Iris pigment epithelial cell (primary cell): ENCODE measurements around the gene RHPN2.

Experiments used
- DNase-seq: peaks from one replicate; pipeline ENCODE4 v3.0.0-alpha.2; 2011; ENCODE audit warnings: low read depth

RHPN2 gene

DNA sequence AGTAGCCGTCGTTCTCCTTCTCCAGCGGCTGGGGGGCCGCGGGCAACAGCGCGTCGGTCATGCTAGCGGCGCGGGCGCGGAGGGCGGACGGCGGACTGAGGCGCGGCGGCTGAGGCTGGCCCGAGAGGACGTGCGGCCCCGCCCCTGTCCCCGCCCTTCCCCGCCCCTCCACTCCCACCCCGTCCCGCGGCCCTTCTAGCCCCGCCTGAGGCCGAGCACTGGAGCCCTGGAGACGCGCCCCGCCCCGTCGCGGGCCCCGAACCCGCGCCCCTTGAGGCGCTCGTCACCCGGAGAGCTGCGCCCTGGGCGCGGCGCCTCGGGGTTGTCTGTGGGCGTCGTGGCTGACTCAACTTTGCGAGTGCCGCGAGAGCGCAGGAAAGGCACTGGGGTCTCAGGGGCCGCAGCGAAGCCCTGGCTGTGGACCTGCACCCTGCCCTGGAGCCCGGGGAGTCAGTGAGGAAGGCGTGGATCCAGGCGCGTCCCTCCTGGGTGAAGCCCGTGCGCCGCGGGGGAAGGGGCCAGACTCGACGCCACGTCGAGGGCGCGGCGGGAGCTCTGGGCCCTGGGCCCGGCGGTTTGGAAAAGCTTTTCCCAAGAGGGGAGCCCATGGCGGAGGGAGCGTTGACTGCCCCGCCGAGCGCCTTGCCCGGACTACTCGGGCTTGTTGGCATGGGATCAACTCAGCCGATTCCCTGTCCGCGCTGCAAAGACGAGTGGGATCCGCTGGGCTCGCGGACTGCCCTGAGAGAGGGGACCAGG is at the start of gene RHPN2:
RHPN2 (minus strand) TSS at position 97 of the 759 bp plus-strand sequence; CDS start at position 61, 36 bp downstream.
- DNase-seq: peak; percentile 63

DNA sequence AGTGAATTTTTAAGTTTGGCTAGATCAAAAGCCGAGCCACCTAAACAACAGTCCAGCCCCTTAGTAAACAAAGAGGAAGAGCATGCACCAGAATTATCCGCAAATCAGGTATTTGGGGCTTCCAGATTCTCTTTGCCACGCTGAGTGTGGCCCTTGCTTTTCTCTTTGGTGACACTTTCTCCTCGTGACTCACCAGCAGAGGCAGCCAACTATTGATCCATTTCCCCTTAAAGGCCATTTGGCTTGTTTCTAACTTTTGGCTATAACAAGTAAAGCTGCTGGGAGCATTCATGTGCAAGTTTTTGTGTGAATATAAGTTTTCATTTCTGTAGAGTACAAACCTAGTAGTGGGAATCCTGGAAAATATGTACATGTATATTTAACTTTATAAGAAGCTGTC is 49.6 kb upstream of the RHPN2 start:
- DNase-seq: no peak

DNA sequence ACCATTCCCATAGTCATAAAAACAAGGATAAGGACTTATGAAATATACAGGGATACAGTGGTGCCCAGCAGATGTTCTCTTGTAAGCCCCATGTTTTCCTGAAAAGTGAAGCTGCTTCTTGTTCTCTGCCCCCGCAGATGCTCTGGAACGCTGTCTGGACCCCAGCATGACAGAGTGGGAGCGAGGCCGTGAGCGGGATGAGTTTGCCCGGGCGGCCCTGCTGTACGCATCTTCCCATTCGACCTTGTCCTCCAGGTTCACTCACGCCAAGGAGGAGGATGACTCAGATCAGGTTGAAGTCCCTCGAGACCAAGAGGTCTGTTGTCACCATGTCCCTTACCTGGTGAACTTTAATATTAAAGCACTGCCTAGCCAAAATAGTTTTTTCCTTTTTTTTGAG is 46.9 kb upstream of the RHPN2 start:
- no peak for DNase-seq

DNA sequence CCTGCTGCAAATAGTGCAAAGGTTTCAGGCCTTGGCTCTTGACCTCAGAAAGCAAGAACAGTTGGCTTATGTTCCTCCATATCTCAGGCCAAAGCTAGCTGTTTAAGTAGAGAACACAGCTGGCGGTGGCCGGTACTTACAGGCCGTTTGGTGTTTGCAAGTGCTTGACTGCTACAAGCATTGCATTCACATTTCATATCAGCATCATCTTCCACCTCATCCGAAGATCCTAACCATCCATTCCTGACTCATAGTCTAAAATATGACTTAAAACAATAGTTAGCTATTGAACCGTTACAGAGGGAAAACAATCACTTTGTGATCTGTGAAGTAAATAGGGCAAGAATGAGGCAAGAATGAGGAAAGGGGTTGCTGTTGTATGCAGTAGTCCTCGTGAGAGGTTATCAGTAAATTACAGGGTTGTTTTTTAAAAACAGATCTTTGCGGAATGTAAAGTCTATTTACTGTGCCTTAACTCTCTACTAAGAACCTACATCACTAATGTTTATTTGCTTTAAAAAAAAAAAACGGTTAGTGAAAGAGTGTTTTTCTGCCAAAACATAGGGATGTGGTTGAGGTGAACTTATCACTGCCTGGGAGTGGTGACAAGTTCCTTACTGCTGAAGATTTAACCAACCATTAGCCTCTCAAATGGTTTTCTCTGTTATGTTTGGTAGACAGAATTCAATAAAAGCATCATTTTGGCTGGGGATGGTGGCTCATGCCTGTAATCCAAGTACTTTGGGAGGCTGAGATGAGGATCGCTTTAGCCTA is 45.6 kb upstream of the RHPN2 start:
- DNase-seq: peak; percentile 61

DNA sequence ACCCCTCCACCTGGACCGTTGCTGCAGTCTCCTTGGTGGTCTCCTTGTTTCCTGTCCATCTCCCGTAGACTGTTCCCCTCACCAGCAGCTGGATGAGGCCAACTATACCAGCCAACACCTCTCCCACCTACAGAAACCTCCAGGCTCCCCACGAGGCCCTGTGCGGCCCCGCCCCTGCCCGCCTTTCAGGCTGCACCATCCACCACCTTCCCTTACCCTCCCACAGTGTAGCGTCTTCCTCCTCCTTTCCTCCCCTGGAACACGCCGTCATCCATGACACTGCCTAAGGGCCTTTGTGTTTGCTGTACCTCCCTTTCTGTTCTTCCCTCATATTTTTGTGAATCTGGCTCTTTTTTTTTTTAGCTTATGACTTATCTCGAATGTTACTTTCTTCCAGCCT is 43.5 kb upstream of the RHPN2 start:
- DNase-seq: no peak

DNA sequence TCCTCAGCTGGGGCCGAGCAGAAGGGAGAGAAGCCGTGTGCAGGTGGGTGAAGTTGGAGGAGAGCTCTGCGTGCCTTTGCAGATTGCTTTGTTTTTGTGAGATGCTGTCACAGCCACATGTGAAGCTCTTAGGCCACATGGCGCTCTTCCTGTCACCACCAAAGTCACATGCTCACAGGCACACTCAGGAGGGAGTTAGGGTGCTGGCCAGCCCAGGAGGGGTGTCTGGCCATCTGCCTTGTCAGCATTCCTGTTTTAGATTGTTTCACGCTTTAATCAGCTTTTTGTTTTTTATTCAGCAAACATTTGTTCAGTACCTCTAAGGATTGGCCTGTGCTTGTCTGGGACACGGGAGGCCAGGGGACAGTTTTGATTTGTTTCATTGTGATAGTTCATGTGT is 38.2 kb upstream of the RHPN2 start:
- DNase-seq: no peak

DNA sequence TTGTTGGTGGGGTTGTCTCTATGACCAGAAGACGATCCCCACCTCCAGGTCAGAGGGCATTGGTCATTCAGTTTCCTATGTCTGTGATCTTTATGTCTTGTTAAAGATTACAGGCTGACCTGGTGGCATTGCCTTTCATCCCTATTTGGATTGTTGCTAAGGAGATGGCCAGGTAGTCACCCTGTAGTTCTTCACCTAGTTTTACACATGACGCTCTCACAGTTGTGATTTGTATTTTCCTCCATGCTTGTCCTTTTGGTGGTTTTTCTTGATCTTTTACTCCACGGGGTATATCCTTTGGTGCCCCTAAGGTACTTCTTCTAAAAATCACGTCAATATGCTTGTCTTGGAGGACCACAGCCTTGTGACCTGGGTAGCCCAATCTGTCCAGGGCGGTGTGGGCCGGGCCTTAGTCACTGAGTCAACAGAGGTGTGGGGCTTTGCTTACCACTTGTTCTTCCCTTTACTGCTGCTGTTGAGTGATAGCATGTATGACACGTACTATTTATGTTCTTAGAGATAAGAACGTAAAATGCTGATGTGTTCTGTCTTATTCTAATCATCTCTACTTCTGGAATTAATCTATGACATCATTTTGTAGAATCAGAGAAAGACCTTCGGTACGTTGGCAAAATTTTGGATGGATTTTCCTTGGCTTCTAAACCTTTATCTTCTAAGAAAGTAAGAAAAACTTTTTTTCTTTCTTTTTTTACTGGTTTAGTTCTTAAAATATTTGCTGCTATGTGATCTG is 36.4 kb upstream of the RHPN2 start:
- DNase-seq: no peak

DNA sequence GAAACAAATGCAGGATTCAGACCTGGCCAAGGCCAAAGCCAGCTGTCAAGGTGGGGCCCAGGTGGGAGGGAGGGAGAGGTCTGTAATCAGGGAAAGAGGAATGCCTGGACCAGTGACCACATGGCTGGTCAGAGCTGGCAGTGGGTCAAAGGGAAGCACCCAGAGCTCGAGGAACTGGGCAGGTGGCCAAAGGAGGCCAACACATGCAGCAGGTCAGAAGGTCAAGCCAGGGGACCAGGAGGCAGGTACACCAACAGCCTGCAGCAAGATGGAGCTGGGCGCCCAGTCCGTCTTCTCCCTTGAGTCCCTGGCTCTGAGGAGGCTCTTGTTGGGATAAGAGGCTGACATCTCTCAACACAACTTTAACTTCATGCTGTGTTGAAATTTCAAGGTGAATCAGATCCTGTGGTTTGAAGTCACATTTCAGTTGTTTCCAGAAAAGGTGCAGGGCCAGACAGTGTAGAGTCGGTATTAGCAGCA is 33.4 kb upstream of the RHPN2 start:
- DNase-seq: peak; percentile 12

DNA sequence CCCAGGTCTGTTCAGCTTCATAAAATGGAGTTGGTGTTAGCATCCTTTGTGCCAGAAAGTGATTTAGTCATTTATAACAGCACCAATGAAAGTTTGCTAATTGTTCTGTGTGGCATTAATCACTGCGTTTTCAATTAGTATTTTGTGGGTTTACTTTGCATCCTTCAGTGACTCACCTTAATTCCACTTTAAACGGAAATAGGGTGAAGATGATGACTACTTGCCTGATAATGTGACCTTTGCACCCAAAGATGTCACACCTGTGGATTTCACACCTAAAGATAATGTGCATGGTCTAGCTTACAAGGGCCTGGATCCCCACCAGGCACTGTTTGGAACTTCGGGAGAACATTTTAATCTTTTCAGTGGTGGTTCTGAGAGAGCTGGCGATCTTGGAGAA is 31.3 kb upstream of the RHPN2 start:
- DNase-seq: no peak

DNA sequence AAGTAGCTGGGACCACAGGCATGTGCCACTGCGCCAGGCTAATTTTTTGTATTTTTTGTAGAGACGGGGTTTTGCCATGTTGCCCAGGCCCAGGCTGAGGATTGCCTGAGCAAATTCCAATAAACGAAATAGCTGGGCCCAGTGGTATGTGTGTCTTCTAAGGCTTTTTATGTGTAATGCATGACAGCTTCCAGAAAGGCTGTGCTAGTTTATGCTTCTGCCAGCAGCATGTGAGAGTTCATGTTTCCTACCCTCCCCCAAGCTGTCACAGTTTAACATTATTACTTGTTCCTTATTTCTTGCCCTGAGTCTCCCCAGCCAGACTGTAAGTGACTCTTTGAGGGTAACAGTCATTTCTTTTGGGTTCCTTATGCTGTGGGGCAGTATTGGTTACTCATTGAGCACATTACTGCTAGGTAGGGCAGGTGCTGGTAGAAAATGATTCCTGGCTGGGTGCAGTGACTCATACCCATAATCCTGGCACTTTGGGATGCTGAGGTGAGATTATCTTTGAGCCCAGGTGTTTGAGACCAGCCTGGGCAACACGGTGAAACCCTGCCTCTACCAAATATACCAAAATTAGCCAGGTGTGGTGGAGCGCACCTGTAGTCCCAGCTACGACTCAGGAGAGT is 29.9 kb upstream of the RHPN2 start:
- DNase-seq: no peak

DNA sequence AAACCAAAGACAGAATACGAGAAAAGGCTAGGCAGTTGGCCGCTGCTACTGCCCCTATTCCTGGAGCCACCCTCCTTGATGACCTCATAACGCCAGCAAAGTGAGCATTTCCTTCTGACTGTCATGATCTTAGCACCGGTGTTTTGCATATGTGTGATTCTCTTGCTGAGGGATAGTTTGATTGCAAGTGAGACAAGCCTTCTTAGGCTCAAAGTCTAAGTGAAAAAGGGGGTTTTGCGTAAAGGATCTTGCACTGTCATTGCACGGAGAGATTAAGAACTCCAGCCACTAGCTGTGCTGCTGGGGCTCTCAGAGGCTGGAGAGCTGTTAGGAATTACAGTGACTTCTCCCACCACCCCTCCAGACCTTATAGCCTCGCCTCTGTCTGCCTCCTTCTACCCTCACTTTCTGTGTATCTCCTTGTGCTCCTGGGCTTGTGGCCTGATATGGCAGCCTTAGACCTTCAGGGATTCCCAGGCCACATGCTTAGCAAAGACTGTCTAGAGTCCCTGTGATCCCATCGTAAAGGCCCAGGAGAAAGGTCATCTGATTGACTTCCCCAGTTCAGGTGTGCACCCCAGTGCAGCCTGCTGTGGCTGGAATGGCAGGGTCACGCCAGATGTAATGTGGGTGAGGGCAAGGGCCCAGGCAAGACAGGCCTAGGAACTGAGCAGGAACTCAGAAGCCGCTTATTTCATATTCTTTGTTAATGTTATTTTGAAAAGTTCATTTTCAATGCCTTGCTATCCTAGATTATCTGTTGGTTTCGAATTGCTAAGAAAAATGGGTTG is 28.9 kb upstream of the RHPN2 start:
- DNase-seq: no peak

DNA sequence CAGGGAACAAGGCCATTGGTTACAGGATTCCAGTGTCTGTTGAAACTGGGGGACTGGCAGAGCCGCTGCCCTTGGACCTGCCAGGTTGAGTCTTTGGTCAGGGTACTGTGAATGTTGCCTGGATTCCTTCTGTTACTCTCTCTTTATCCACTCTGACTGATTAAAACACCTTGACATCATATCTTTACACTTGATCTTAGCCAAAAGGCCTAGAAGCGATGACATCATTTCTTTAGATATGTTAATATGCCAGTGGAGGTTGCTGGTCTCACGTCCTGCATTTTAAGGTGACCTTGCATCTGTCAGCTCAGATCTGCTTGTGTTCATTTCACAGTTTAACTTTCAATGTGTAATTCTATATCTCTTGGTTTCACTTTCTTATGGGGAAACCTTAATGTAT is 25.5 kb upstream of the RHPN2 start:
- no peak for DNase-seq

DNA sequence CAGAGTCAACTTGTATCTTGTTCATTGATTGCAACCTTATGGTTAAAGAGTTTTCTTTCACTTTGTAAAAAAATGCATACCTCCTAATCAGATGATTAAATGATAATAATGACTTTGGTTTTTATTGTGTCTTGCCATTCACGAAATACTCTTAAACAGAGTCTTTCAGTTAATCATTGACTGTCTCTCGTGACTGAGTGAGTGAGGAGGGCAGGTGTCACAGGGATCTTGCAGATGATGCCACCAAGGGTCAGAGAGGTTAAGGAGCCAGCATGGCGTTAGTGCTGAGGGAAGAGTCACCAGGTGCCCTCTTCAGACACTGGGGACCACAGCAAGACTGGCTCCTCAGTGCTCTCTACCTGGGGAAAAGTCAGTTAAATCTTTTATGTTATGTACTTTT is 24.3 kb upstream of the RHPN2 start:
- no peak for DNase-seq

DNA sequence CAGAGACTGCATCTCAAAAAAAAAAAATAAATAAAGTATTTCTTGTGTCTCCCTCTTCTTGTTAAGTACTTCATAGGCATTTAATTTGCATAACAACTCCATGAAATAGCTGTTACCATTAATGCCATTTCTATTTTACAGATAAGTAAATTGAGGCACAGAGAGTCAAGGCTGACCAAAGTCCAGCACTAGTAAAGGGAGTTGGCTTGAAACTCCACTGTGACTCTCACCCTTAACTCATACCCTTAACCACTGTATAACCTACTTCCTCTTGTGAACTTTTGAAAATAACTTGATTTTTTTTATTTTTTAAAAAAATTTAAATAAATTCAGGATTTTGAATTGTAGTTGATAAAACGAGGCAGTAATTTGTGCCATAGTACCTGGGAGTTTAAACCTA is 22.3 kb upstream of the RHPN2 start:
- DNase-seq: no peak

DNA sequence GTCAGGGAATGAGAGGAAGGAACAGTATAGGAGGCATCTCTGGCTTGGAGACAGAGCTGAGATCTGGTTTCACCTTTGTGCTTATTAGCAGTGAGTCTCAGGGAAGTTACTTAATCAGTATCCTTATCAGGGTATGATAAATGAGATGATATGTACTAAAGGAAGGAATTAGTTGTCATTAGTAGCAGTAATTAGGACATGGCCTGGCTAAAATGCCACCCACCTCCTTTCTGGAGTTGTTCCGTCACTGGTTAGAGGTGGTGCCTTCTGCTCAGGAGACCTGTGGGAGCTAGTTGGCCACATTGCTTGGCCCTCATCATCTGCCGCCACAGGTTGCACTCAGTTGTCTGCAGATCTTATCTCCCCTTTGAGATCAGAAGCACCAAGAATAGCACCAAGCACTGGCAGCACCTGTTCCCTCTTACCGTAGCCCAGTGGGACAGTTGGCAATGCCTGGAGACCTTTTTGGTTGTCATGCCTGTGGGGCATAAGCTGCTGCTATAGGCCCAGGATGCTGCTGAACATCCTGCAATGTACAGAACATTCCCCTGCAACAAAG is 21.0 kb upstream of the RHPN2 start:
- no peak for DNase-seq

DNA sequence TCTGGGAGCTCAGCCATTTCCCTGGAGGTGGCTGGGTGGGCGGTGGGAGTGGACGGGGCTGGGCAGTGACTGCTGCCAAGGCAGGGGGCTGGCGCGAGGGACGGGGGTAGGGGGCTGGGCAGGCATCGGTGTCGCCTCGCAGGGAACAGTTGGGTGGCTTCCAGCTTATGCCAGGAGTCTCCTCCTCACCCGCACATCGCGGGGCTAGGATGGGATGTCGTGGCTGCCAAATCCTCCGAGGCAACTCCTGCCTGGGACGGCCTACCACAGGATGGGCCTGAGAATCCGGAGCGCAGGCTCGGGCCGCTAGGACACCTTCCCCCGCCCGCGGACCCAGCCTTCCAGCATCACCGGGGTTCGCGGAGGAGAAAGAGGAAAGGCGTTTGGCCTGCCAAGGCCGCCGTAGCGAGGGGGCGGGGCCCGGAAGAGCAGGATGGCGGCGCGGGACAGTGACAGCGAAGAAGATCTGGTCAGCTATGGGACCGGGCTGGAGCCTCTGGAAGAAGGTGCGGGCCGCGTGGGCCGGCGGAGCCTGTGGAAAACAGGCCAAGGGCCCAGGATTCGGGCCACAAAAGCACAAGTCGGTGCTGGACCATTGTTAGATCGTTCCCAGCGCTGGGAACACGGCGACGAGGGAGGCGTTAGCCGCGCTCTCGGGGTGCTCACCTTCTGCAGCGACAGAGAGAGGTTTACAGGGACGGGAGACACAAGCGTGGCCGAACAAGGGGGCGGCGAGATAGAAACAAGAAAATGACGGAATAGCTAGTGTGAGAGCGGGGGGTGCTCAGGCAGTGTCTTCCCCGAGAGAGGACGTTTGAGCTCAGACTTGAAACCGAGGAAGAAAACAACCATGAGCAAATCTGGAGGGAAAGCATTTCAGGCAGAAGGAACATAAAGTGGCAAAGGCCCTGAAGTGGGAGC is 16.3 kb upstream of the RHPN2 start, which contains the start of gene GPATCH1:
GPATCH1 (plus strand) TSS at position 421 of the 921 bp plus-strand sequence; CDS start at position 434, 13 bp downstream.
- peak; percentile 83 for DNase-seq

DNA sequence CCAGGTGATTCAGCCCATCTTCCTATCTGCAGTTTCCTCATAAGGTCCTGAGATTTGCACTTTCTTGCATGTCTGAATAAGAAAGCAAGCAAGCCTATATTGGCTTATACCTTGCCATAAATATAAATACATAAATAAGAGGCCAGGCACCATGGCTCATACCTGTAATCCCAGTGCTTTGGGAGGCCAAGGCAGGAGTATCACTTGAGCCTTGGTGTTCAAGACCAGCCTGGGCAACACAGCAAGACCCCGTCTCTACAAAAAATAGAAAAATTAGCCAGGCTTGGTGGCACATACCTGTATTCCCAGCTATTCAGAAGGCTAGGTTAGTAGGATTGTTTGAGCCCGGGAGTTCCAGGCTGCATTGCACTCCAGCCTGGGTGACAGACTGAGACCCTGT is 10.8 kb upstream of the RHPN2 start:
- no peak for DNase-seq

DNA sequence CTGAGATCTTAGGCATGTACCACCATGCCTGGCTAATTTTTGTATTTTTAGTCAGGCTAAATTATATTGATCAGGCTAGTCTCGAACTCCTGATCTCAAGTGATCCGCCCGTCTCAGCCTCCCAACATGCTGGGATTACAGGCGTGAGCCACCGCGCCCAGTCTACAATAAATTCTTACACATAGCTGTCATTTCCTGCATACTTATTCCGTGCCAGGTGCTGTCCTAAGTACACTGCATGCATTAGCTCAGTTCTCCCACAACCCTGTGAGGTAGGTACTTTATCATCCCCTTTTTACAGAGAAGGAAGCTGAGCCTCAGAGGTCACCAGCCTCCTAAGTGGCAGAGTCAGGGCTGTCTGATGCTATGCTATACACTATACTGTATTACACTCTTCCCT is 7.2 kb upstream of the RHPN2 start:
- peak; percentile 46 for DNase-seq

DNA sequence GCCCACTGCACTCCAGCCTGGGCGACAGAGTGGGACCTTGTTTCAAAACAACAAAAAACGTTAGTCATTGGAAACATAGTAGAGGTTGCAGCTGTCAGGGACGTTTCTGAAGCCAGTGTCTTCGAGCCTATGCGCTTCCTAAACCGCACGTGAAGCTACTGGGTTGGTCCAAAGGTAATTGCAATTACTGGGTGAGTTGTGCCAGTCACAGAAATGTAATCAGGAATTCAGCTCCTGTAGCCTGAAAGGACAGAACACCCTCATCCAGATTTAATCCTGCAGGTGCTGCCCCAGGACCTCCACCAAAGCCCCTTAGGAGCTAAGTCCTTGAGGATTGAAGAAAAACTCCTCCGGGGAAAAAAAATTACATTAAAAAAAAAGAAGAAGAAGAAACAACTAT is 2.4 kb upstream of the RHPN2 start:
- no peak for DNase-seq

DNA sequence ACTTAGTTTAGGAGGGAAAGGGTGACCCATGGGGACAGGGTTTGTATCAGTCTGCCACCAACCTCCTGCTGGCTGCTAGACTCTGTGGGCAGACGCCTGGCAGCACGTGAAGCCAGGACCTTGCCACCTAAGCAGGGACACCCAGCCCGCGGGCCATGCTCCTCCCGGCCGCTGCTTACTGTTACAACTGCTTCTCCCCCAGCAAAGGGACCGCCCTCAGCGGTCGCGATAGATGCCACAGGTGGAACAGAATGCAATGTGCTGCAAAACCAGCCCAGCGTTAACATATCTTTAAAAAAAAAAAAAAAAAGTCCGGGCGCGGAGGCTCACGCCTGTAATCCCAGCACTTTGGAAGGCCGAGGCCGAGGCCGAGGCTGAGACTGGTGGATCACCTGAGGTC is 1.9 kb upstream of the RHPN2 start:
- no peak for DNase-seq
